Mucosa of descending colon (tissue), 3 donors: ENCODE results near the gene METTL3. TPM values are rescaled to one million over a fixed set of nuclear protein-coding genes. Genes with fewer than 3 reads are reported as not detected.

Source experiments
- ATAC-seq: fragments of 200-7000 bp; cut with Tn5 transposase; one replicate; pipeline ENCODE4 v1.9.1; 2020; ENCODE audit warnings: mild to moderate bottlenecking, moderate library complexity
- DNase-seq, 3 donors: peaks; one replicate each; pipeline ENCODE4 v3.0.0-alpha.2; 2020
- H3K36me3 ChIP-seq: fragments of 200-600 bp; one replicate; pipeline ENCODE4 v1.8.0; 2021; ENCODE audit warnings: low read depth, mild to moderate bottlenecking
- H3K4me1 ChIP-seq: fragments of 200-600 bp; one replicate; pipeline ENCODE4 v1.8.0; 2021; ENCODE audit warnings: low read depth, mild to moderate bottlenecking
- H3K4me3 ChIP-seq: fragments of 200-600 bp; one replicate; pipeline ENCODE4 v1.8.0; 2021; ENCODE audit warnings: mild to moderate bottlenecking
- H3K9me3 ChIP-seq: fragments of 200-600 bp; one replicate; pipeline ENCODE4 v1.8.0; 2021; ENCODE audit warnings: mild to moderate bottlenecking
- CTCF ChIP-seq: fragments of 200-600 bp; IDR thresholded peaks from one replicate; pipeline ENCODE4 v1.8.0; 2022; ENCODE audit warnings: antibody characterized with exemption, mild to moderate bottlenecking
- intact Hi-C, 2 donors: fragments of 100-400 bp; cut with DNase I in 1 of 2; cut with micrococcal nuclease in 1 of 2; formaldehyde crosslinking; loops; one replicate each; pipeline versions ENCODE4 v1.11.0 to v1.11.1; 2022; cut with DNase I, micrococcal nuclease
- long read RNA-seq, 2 donors: library from polyadenylated mRNA; unstranded; transcript quantifications; one replicate each; pipeline ENCODE4 v2.0.0, GENCODE V29; 2019 to 2021
- total RNA-seq, 3 donors: library from RNA; stranded (reverse); fragmentation: NEBNext Ultra II Directional in 2 of 3; extraction: Animal tissue kit (Norgen Biotek cat#: 25700) in 2 of 3; gene quantifications; one replicate each; pipeline versions ENCODE4 v1.2.1 to v1.2.4, GENCODE V29; 2021 to 2023
- donor health status: DM: no; HTN: no; CAD: no; lungs with moderate emphysema.
- donor health status: DM: no; HTN: no; CAD: no.
- donor health status: DM: no; HTN: yes; CAD: no.

Gene METTL3
- 10 to 100 TPM; 33.8 to 43.6 (median 34.6) TPM for total RNA-seq
- long read RNA-seq, donor 1, transcript METTL3-201 (11 exons, 2,015 nt) = major isoform, 14 of 37 reads
- long read RNA-seq, donor 1, partial matches to known transcripts = 6 of 37 reads
- long read RNA-seq, donor 1, other reads (novel, unspliced or antisense) = 16 of 37 reads
- long read RNA-seq, donor 2, transcript METTL3-201 (11 exons, 2,015 nt) = major isoform, 8 of 22 reads
- long read RNA-seq, donor 2, partial matches to known transcripts = 1 of 22 reads
- long read RNA-seq, donor 2, other reads (novel, unspliced or antisense) = 10 of 22 reads

GRCh38 chr14:21510735-21511657, at the start of gene METTL3:
METTL3 (minus strand) TSS chr14:21511340; CDS start chr14:21511223, 117 bp downstream.
- TF ChIP-seq CTCF = no peak
- DNase-seq (peak; percentile 96 to 99 (median 98)), ATAC-seq (peak; percentile 99)
- Histone ChIP-seq H3K9me3 (no peaks in the 10 kb centered on the region), H3K36me3 (no peaks in the 10 kb centered on the region), H3K4me1 (peaks cover 16% of the 10 kb centered on the region), H3K4me3 (peak within 1 kb of the TSS; percentile 53)
- intact Hi-C loops = no loop called here

- ATAC-seq (no peak), DNase-seq (no peak)
- Histone ChIP-seq H3K4me3 (no peak overlapping the region), H3K36me3 (no peaks in the 10 kb centered on the region), H3K4me1 (peaks cover 4% of the 10 kb centered on the region), H3K9me3 (no peaks in the 10 kb centered on the region)
- TF ChIP-seq CTCF = no peak
- intact Hi-C loops = loop anchor here in 1 of 2 donors (10.0 kb wide), 1 partner anchor 64 kb away; no protein-coding TSS in a partner anchor
Measured at GRCh38 chr14:21558703-21559170, 47.6 kb upstream of the METTL3 start.

- intact Hi-C loops = loop anchor here in 1 of 2 donors (10.0 kb wide), 1 partner anchor 62 kb away; no protein-coding TSS in a partner anchor
- no peaks in the 10 kb centered on the region for H3K9me3 ChIP-seq
- peaks cover 4% of the 10 kb centered on the region for H3K4me1 ChIP-seq
- DNase-seq (peak in 2 of 3 donors; percentile 39 to 94), ATAC-seq (peak; percentile 92)
- peak; percentile 38 for TF ChIP-seq CTCF
- no peaks in the 10 kb centered on the region for H3K36me3 ChIP-seq
- H3K4me3 ChIP-seq = no peak overlapping the region
Measured at GRCh38 chr14:21557084-21557901, 46.2 kb upstream of the METTL3 start.

GRCh38 chr14:21556378-21557083, 45.4 kb upstream of the METTL3 start:
- no peak overlapping the region for H3K4me3 ChIP-seq
- peaks cover 4% of the 10 kb centered on the region for H3K4me1 ChIP-seq
- H3K9me3 ChIP-seq = no peaks in the 10 kb centered on the region
- no peak for DNase-seq
- no peaks in the 10 kb centered on the region for H3K36me3 ChIP-seq
- no peak for TF ChIP-seq CTCF
- no peak for ATAC-seq
- intact Hi-C loops = loop anchor here in 1 of 2 donors (10.0 kb wide), 1 partner anchor 62 kb away; no protein-coding TSS in a partner anchor
